ENCODE results near the gene TMEM235.

Gene TMEM235

GRCh38 chr17:78230996-78231935 is at the start of gene TMEM235:
Gene TMEM235, plus strand, starts transcription at chr17:78231631. Its CDS starts 393 bp downstream, at chr17:78232024.
- DNase-seq, result no peak

GRCh38 chr17:78182504-78182903 is 48.9 kb upstream of the TMEM235 start:
- no peak for DNase-seq

- DNase-seq, result no peak
These were observed 47.5 kb upstream of the TMEM235 start for GRCh38 chr17:78183916-78184315.

GRCh38 chr17:78184351-78184750 is 47.1 kb upstream of the TMEM235 start:
- DNase-seq, result no peak

GRCh38 chr17:78184868-78185267 is 46.6 kb upstream of the TMEM235 start:
- peak; percentile 17 for DNase-seq

DNA sequence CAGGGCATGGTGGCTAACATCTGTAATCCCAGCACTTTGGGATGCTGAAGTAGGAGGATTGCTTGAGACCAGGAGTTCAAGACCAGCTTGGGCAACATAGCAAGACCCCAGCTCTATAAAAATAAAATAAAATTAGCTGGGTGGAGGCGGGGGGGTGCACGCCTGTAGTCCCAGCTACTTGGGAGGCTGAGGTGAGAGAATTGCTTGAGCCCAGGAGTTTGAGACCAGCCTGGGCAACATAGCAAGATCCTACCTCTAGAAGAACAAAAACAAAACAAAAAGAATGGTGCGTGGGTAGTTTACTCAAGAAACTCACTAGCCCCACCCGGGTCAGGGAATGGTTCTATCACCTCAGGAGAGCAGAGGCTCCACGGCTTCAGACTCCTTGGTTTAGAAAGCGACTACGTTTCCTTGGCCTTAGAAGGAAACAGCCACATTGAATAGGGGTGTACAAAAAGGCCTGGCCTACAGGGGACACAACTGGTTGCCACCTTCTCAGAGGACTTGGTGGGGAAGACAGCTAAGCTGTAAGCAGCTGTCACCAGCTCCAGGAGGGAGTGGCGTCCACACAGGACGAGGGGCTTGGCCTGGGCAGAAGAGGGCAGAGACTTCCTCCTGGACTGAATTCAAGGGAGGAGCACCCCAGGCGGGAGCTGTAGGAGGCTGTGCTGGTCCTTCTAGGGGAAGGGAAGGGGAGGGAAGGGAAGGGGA is 45.3 kb upstream of the TMEM235 start:
- no peak for DNase-seq

- DNase-seq, result peak; percentile 87
These were observed 44.5 kb upstream of the TMEM235 start, which contains the start of the genes AFMID and TK1 for GRCh38 chr17:78186692-78187595. Gene AFMID, plus strand, starts transcription at chr17:78187362. Its CDS starts 9 bp downstream, at chr17:78187371. Gene TK1, minus strand, starts transcription at chr17:78187052. Its CDS starts 58 bp downstream, at chr17:78186994.

DNA sequence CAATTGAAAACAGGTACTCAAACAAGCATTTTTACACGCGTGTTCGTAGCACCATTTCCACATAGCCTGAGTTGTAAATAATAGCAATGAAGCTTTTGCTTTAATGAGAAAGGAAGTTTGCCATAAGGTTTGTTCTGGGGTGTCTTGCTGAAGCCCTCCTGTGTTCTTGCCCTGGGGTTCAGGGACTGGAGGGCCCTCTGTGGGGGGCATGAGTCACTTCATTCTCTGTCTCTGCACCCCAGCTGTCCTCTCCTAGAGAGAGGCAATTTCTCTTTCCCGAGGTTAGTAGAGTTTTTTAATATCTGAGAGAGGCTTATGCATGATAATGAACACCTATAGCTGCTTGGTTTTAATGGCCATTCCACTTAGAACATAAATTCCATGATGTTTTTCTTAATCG is 34.7 kb upstream of the TMEM235 start:
- no peak for DNase-seq

- no peak for DNase-seq
These were observed 34.1 kb upstream of the TMEM235 start for GRCh38 chr17:78197147-78197832.

DNA sequence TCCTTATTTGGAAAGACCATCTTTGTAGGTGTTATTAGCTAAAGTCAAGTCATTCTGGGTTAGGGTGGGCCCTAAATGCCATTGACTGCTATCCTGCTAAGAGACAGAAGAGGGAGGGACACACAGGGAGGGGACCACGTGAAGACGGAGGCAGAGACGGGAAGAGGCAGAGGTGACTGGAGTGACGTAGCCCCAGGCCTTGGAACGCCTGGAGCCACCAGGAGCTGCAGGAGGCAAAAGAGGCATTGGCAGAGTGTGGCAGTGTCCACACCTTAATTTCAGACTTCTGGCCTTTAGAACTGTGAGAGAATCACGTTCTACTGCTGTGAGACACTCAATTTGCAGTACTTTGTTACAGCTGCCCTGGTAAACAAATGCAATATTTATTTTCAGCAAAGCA is 31.0 kb upstream of the TMEM235 start:
- no peak for DNase-seq

- DNase-seq, result no peak
These were observed 28.8 kb upstream of the TMEM235 start for GRCh38 chr17:78202666-78203065.

DNA sequence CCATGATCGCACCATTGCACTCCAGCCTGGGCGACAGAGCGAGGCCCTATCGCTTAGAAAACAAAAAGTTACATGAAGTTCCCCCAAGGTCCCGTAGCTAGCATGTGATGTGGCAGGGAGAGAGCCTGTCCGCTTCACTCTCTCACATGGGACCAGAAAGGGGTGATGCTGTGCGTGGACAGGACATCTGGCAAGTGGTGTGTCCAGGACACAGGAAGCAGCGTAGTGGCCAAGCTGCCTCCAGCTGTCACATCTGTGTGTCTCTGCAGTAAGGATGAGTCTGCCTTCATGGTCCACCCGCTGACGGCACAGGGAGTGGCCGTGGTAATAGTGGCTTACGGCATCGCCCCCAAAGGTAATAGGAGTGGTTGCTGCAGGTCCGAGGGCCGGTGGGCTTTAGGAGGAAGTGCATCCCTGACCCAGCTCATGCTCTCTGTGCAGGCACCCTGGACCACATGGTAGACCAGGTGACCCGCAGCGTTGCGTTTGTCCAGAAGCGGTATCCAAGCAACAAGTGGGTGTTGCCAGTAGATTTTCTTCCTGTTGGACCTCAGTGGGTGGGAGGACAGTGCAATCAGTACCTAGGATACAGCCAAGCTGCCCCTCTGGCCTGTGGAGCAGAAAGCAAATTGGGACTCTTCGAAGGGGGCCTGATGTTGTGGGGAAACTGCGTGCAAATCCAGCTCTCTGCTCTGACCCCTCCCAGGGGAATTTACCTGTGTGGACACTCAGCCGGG is 26.9 kb upstream of the TMEM235 start:
- no peak for DNase-seq

DNA sequence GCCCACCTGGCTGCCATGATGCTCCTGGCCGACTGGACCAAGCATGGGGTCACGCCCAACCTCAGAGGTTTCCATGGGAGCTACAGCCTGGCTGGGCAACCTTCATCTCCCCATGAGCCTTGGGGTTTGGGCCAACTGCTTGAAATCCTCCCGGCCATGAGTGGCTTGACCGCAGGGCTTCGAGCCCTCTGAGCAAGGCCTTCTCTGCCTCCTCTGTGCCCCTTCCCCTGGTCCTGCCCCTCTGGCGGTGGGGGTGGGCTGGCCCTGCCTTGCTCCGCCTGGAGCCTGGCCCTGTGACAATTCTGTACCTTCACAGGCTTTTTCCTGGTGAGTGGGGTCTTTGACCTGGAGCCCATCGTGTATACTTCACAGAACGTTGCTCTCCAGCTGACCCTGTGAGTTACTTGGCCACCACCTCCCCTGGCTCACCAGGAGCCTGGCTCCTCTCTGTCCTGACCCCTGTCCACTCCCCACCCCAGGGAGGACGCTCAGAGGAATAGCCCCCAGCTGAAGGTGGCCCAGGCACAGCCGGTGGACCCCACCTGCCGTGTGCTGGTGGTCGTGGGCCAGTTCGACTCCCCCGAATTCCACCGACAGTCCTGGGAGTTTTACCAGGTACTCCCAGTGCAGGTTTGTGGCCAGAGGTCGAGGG is 26.2 kb upstream of the TMEM235 start:
- DNase-seq, result no peak

GRCh38 chr17:78206298-78206697 is 25.1 kb upstream of the TMEM235 start:
- DNase-seq, result no peak

DNA sequence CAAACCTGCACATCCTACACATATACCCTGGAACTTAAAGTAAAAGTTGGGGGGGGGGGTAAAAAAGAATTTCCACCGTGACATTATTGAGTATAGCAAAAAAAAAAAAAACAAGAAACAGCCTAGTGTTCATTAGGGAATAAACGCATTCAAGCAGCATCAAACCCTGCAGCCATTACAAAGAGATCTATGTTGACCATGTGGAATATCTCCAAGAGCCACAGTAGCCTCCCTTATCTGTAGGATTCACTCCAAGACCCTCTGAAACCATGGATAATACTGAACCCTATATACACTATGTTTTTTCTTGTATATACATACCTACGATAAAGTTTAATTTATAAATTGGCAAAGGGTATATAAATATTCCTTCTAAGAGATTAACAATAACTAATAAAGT is 22.9 kb upstream of the TMEM235 start:
- DNase-seq, result no peak

- DNase-seq, result no peak
These were observed 21.3 kb upstream of the TMEM235 start for GRCh38 chr17:78210111-78210510.

GRCh38 chr17:78211032-78211431 is 20.4 kb upstream of the TMEM235 start:
- DNase-seq, result no peak

DNA sequence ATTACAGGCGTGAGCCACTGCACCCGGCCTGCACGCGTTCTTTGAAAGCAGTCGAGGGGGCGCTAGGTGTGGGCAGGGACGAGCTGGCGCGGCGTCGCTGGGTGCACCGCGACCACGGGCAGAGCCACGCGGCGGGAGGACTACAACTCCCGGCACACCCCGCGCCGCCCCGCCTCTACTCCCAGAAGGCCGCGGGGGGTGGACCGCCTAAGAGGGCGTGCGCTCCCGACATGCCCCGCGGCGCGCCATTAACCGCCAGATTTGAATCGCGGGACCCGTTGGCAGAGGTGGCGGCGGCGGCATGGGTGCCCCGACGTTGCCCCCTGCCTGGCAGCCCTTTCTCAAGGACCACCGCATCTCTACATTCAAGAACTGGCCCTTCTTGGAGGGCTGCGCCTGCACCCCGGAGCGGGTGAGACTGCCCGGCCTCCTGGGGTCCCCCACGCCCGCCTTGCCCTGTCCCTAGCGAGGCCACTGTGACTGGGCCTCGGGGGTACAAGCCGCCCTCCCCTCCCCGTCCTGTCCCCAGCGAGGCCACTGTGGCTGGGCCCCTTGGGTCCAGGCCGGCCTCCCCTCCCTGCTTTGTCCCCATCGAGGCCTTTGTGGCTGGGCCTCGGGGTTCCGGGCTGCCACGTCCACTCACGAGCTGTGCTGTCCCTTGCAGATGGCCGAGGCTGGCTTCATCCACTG is 17.3 kb upstream of the TMEM235 start, which contains the start of gene BIRC5:
Gene BIRC5 (plus strand): TSS at position 238 of the 690 bp plus-strand sequence. CDS start 64 bp downstream, at position 302.
- DNase-seq, result peak; percentile 46

DNA sequence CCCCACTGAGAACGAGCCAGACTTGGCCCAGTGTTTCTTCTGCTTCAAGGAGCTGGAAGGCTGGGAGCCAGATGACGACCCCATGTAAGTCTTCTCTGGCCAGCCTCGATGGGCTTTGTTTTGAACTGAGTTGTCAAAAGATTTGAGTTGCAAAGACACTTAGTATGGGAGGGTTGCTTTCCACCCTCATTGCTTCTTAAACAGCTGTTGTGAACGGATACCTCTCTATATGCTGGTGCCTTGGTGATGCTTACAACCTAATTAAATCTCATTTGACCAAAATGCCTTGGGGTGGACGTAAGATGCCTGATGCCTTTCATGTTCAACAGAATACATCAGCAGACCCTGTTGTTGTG is 16.7 kb upstream of the TMEM235 start:
- DNase-seq, result no peak
